ENCODE measurements around the gene WDSUB1. TPM values are rescaled to one million over a fixed set of nuclear protein-coding genes. Genes with fewer than 3 reads are reported as not detected.

WDSUB1 gene
- 3.8 and 10.4 TPM in 2 replicates for total RNA-seq (ENCODE audit: low replicate concordance)

DNA sequence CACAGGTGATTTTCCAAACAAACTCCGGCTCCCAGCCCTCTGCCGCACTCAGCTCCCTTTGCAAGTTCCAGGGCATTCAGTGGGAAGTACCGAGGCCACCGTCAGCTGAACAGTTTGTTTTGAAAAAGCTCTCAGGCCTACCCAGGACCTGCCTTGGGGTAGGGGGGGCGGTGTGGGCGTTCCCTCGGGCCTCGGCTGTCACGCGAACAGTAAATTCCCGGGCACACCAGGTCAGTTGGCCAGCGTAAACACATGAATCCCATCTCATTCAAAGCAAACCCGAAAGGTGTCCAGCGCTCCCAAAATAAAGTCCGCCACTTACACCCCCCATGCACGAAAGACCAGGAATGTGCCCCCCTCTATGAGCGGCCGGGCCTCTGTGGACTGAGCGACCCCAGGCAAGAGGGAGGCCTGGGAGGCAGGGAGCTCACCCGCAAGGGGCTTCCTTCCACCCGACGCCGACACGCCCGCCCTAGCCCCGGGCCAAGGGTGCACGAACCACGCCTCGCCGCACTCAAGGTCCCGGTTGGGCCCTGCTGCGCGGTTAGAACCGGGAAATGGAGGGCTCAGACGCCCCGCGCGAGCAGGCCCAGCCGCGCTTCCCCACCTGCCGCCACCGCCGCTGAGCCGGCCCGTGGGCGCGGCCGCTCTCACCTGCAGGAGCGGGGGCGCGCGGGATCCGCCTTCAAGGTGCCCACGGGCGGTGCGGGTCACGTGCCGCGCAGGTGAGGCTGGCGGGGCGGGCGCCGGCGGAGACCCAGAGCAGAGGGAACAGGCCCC, at the start of gene WDSUB1:
Gene WDSUB1 (minus strand): TSS at position 775 of the 780 bp plus-strand sequence. CDS start 3,634 bp downstream, outside the sequence.

All from smooth muscle cell of the coronary artery (primary cell).